Astrocyte of the cerebellum (primary cell): Measurements from ENCODE around the gene NFE2L3.
"Not testable (repeated sequence)": the region's sequence is repeated elsewhere in the genome, so short reads cannot be mapped to it uniquely, and the experiment has no call there.

ENCODE experiments used
- DNase-seq: peaks from one replicate; pipeline ENCODE4 v3.0.0-alpha.2; 2011; ENCODE audit warnings: low read depth
- H3K4me3 ChIP-seq: 2 replicates; pipeline ENCODE4 v1.5.1; 2011; ENCODE audit warnings: mild to moderate bottlenecking, low read depth, low read length, moderate library complexity
- in situ Hi-C: cut with HindIII; loops from 2 replicates; pipeline ENCODE4 v1.10.0; 2017; ENCODE audit warnings: low sequenced_read_pairs
- TF ChIP-seq, protein P1 (sequence below): IDR thresholded peaks from 2 replicates; pipeline ENCODE4 v1.5.1; 2012; ENCODE audit warnings: low read length, low read depth, moderate library complexity, mild to moderate bottlenecking; ENCODE audit errors: missing control alignments

Gene NFE2L3

GRCh38 chr7:26193432-26194207 lies 41.6 kb downstream of the NFE2L3 start:
- no peak overlapping the region for H3K4me3 ChIP-seq
- in situ Hi-C loops: no loop called here
- TF ChIP-seq, protein P1, sequence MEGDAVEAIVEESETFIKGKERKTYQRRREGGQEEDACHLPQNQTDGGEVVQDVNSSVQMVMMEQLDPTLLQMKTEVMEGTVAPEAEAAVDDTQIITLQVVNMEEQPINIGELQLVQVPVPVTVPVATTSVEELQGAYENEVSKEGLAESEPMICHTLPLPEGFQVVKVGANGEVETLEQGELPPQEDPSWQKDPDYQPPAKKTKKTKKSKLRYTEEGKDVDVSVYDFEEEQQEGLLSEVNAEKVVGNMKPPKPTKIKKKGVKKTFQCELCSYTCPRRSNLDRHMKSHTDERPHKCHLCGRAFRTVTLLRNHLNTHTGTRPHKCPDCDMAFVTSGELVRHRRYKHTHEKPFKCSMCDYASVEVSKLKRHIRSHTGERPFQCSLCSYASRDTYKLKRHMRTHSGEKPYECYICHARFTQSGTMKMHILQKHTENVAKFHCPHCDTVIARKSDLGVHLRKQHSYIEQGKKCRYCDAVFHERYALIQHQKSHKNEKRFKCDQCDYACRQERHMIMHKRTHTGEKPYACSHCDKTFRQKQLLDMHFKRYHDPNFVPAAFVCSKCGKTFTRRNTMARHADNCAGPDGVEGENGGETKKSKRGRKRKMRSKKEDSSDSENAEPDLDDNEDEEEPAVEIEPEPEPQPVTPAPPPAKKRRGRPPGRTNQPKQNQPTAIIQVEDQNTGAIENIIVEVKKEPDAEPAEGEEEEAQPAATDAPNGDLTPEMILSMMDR: no peak
- DNase-seq: no peak

DNA sequence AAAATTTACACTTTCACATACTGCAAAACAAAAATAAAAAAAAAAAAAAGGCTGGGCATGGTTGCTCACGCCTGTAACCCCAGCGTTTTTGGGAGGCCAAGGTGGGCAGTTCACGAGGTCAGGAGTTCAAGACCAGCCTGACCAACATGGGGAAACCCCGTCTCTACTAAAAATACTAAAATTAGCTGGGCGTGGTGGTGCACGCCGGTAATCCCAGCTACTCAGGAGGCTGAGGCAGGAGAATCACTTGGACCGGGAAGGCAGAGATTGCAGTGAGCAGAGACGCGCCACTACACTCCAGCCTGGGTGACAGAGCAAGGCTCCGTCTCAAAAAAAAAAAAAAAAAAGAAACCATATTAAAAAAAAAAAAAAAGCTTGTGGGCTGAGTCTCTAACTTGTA lies 42.8 kb downstream of the NFE2L3 start:
- DNase-seq, H3K4me3 ChIP-seq: not testable (repeated sequence)
- in situ Hi-C loops: loop anchor here (5.0 kb wide), 1 partner anchor 102 kb away; no protein-coding TSS in a partner anchor

DNA sequence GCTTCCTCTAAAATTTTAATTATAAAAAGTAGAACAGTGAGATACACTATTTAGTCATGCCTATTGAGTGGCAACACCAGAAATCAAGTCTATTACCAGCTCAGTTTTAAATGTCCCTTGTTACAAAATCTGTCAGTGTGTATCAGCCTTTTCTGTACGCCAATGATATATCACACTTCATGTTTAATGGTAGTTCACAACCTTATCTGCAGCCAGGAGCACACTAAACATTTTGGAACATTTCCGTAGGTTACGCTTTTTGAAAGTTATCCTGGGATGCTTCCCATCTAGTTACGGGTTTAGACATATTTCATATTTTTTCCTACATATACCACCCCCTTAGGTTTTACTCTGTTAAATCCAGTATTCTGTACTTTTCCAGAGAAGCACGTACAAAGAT lies 43.2 kb downstream of the NFE2L3 start:
- DNase-seq: no peak
- H3K4me3 ChIP-seq: no peak overlapping the region
- TF ChIP-seq, protein P1: no peak
- in situ Hi-C loops: loop anchor here (5.0 kb wide), 1 partner anchor 103 kb away; no protein-coding TSS in a partner anchor

DNA sequence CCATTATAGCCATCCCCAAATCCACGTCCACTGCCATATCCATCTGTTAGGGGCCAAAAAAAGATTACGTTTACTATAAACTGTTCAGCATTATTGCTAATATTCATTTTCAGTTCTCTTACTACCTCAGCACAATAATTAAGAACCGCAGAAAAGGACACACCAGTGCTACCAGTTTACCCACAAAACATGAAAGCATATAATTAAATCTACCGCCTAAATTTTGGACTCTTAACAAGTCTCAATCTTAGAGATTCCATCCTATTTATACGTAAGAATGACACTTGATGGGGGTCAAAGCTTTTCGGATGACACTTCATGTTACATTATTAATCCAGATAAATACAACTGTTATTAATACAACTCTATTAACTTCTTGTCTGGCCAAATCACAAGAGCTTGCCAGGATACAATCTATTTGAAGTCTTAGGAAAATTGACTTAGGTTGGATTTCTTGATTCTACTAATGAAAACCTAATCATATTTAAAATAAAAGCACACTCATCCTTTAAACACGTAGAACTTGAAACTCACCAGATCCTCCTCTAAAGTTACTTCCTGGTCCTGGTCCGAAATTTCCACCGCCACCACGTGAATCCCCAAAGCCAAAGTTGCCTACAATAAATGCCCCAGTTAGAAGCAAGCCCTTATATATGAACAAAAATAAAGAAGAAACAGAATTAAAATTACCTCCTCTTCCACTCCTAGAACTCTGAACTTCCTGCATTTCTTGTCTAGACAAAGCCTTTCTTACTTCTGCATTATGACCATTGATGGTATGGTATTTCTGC lies 44.1 kb downstream of the NFE2L3 start:
- no peak for DNase-seq
- in situ Hi-C loops: loop anchor here (5.0 kb wide), 1 partner anchor 104 kb away; no protein-coding TSS in a partner anchor
- TF ChIP-seq, protein P1: no peak
- H3K4me3 ChIP-seq: no peak overlapping the region

DNA sequence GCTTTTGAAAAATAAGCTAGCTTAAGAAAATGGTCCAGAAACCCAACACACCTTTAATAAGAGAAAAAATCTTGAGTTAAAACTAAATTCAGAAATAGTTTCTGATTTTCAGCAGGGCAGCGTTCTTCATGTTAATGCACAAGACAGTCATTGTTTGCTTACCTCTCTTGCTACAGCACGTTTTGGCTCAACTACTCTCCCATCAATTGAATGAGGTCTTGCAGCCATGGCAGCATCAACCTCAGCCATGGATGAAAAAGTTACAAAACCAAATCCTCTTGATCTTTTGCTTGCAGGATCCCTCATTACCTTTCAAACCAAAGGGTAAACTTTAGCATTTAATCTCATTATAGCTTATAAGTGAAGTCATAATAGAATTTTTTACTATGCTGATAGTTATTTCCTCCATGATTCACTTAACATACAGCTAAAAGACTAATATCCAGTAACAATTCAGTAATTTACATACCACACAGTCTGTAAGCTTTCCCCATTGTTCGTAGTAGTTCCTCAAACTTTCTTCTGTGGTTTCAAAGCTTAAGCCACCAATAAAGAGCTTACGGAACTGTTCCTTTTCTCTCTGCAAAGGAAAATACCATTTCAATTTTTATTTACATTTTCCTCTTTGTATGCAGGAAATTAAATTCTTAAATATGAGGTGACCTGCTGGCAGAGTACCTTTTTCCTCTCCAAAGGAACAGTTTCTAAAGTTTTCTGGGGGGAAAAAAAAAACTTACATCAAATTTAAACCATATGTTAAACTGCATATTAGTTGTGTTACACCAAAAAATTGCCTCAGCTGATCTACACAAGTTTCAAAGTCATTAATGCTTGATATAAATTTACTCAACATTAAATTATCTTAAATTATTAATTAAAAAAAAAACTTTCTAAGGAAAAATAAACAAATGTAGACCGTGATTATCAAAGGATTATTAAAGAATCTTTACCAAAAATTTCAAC lies 45.4 kb downstream of the NFE2L3 start:
- peak overlapping the region; percentile 100 for H3K4me3 ChIP-seq
- DNase-seq: no peak
- in situ Hi-C loops: loop anchor here (5.0 kb wide), 1 partner anchor 105 kb away; no protein-coding TSS in a partner anchor
- TF ChIP-seq, protein P1: no peak

GRCh38 chr7:26198133-26198780 lies 46.3 kb downstream of the NFE2L3 start:
- no peak for DNase-seq
- TF ChIP-seq, protein P1: peak; percentile 43
- in situ Hi-C loops: loop anchor here (5.0 kb wide), 1 partner anchor 106 kb away; no protein-coding TSS in a partner anchor
- peak overlapping the region; percentile 100 for H3K4me3 ChIP-seq
